Transverse colon (tissue), 4 donors: ENCODE data around the gene SCN5A.

Experiments used
- EP300 ChIP-seq: sonication (generic); formaldehyde crosslinking; IDR thresholded peaks from one replicate; pipeline ENCODE4 v1.6.1; 2017; ENCODE audit warnings: antibody characterized with exemption, low read depth
- POLR2A ChIP-seq: fragments of 450-650 bp; IDR thresholded peaks from one replicate; pipeline ENCODE4 v1.6.1; 2016; ENCODE audit warnings: antibody characterized with exemption, mild to moderate bottlenecking, moderate library complexity
- POLR2AphosphoS5 ChIP-seq, 3 donors: sonication (generic); formaldehyde crosslinking; IDR thresholded peaks; one replicate each; pipeline ENCODE4 v1.6.1; 2016; ENCODE audit warnings: antibody characterized with exemption in 3 of 3
- TF ChIP-seq, protein P1 (sequence below), 5 experiments: fragments of 200-600 bp in 3 of 5; fragments of 450-650 bp in 2 of 5; sonication (generic) in 3 of 5; IDR thresholded peaks; 1 replicate in 2 of 5; 2 replicates in 3 of 5; pipeline ENCODE4 v1.5.1; 2016 to 2017; ENCODE audit warnings: antibody characterized with exemption in 5 of 5, inconsistent platforms in 3 of 5, mild to moderate bottlenecking in 2 of 5, moderate library complexity in 1 of 5

DNA sequence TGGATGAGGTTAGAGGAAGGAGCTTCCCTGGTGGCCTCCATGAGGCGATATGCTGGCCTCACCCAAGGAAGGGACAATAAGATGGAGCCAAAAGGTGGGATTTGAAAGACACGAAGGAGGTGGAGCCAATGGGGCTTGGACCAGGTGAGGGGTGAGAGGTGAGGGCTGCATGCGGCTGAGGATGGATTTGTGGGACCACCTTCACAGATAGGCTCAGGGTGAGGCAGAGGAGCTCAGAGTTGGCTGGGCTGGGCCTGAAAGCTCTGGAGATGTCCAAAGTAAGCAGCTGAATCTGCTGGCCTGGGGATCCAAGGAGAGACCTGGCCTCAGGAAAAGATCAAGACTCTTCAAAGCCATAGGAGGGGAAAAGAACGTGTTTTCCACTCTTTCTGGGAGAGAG is 103.5 kb downstream of the SCN5A start:
- TF ChIP-seq, protein P1, sequence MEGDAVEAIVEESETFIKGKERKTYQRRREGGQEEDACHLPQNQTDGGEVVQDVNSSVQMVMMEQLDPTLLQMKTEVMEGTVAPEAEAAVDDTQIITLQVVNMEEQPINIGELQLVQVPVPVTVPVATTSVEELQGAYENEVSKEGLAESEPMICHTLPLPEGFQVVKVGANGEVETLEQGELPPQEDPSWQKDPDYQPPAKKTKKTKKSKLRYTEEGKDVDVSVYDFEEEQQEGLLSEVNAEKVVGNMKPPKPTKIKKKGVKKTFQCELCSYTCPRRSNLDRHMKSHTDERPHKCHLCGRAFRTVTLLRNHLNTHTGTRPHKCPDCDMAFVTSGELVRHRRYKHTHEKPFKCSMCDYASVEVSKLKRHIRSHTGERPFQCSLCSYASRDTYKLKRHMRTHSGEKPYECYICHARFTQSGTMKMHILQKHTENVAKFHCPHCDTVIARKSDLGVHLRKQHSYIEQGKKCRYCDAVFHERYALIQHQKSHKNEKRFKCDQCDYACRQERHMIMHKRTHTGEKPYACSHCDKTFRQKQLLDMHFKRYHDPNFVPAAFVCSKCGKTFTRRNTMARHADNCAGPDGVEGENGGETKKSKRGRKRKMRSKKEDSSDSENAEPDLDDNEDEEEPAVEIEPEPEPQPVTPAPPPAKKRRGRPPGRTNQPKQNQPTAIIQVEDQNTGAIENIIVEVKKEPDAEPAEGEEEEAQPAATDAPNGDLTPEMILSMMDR (IDR thresholded peaks at IDR 0.05): no peak
- no peak for TF ChIP-seq POLR2A
- TF ChIP-seq POLR2AphosphoS5 (IDR thresholded peaks at IDR 0.05): no peak
- TF ChIP-seq EP300: no peak
